PC-3 (cell line): ENCODE results near the gene PLGLB2.
"Not testable (repeated sequence)": the region's sequence is repeated elsewhere in the genome, so short reads cannot be mapped to it uniquely, and the experiment has no call there.

Source experiments
- EZH2 ChIP-seq: fragments of 300-600 bp; sonication (generic); IDR thresholded peaks from one replicate; pipeline ENCODE4 v1.6.1; 2017; ENCODE audit warnings: antibody characterized with exemption, mild to moderate bottlenecking, low read length; ENCODE audit not compliant: unreplicated experiment
- EZH2phosphoT487 ChIP-seq: fragments of 300-600 bp; sonication (generic); IDR thresholded peaks from 2 replicates; pipeline ENCODE4 v1.6.1; 2018; ENCODE audit warnings: mild to moderate bottlenecking, antibody characterized with exemption, low read length, borderline replicate concordance
- TF ChIP-seq, protein P1 (sequence below): fragments of 300-600 bp; sonication (generic); conservative IDR thresholded peaks from 2 replicates; pipeline ENCODE4 v1.5.1; 2017; ENCODE audit warnings: antibody characterized with exemption, low read depth, mild to moderate bottlenecking, low read length

DNA sequence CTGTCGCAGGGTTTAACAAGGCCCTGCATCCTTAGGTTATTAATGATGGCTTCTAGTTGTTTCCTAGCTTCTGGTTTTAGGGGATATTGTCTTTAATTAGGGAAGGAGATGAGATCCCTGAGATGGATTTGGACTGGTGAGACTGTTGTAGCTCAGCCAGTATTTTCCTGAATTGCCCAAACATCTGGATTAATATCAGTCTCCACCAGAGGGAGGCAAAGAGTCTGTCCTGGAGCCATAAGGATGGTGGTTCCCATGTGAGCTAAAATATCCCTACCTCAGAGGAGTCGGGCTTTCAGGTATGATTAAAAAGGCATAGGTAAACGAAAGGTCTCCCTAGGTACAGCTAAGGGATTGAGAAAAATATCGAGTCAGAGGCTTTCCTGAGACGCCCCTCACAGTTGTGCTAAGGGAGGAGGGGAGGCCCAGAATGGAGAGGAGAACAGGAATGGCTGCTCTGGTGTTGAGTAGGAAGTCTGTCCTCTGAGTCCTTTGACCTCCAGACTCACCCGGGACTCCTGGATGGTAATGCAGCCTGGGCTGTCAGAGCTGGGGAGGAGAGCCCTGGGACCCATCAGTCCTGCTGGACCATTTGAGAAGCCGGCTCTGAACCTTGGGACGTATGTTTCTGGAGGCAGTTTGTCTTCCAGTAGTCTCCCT is 19.8 kb upstream of the PLGLB2 start:
- TF ChIP-seq, protein P1, sequence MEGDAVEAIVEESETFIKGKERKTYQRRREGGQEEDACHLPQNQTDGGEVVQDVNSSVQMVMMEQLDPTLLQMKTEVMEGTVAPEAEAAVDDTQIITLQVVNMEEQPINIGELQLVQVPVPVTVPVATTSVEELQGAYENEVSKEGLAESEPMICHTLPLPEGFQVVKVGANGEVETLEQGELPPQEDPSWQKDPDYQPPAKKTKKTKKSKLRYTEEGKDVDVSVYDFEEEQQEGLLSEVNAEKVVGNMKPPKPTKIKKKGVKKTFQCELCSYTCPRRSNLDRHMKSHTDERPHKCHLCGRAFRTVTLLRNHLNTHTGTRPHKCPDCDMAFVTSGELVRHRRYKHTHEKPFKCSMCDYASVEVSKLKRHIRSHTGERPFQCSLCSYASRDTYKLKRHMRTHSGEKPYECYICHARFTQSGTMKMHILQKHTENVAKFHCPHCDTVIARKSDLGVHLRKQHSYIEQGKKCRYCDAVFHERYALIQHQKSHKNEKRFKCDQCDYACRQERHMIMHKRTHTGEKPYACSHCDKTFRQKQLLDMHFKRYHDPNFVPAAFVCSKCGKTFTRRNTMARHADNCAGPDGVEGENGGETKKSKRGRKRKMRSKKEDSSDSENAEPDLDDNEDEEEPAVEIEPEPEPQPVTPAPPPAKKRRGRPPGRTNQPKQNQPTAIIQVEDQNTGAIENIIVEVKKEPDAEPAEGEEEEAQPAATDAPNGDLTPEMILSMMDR, result not testable (repeated sequence)
- not testable (repeated sequence) for TF ChIP-seq EZH2, EZH2phosphoT487
